Measurements from ENCODE around the gene VDAC2. TPM values are rescaled to one million over a fixed set of nuclear protein-coding genes. Genes with fewer than 3 reads are reported as not detected.

The VDAC2 gene
- total RNA-seq, 4 donors from 2014 or later, result 255 to 442 (median 268) TPM

GRCh38 chr10:75244487-75245353 is 34.1 kb downstream of the VDAC2 start:
- intact Hi-C loops (cut with DNase I; ENCODE audit: low total_unique reads), result no loop called here
- H3K4me3 ChIP-seq, result no peak overlapping the region
- TF ChIP-seq CTCF (IDR thresholded peaks at IDR 0.05 in 4 of 5, conservative IDR thresholded peaks at IDR 0.05 in 1 of 5), result no peak
- no peak for TF ChIP-seq POLR2A (IDR thresholded peaks at IDR 0.05)
- in situ Hi-C loops (cut with MboI; ENCODE audit: low sequenced_read_pairs in 4 of 4), result loop anchor here in 2 of 4 donors (10.0 to 25.0 kb wide), 2 partner anchors 980 to 982 kb away; no protein-coding TSS in a partner anchor
- no peaks in the 10 kb centered on the region for H3K27me3 ChIP-seq
- H3K9me3 ChIP-seq, result no peaks in the 10 kb centered on the region
- DNase-seq (no peak), ATAC-seq (no peak)
- peaks cover 0 to 2% of the 10 kb centered on the region in 2 donors for H3K4me1 ChIP-seq
- H3K27ac ChIP-seq, result no peak overlapping the region
- H3K36me3 ChIP-seq, result no peaks in the 10 kb centered on the region

- Histone ChIP-seq H3K27ac (no peak overlapping the region), H3K36me3 (no peaks in the 10 kb centered on the region), H3K27me3 (no peaks in the 10 kb centered on the region), H3K4me3 (no peak overlapping the region), H3K9me3 (no peaks in the 10 kb centered on the region), H3K4me1 (peaks cover 0 to 2% of the 10 kb centered on the region in 2 donors)
- intact Hi-C loops (cut with DNase I; ENCODE audit: low total_unique reads), result no loop called here
- TF ChIP-seq CTCF (IDR thresholded peaks at IDR 0.05 in 4 of 5, conservative IDR thresholded peaks at IDR 0.05 in 1 of 5), result no peak
- in situ Hi-C loops (cut with MboI; ENCODE audit: low sequenced_read_pairs in 4 of 4), result loop anchor here in 2 of 4 donors (10.0 to 25.0 kb wide), 2 partner anchors 981 to 983 kb away; no protein-coding TSS in a partner anchor
- DNase-seq (no peak), ATAC-seq (no peak)
Measured at GRCh38 chr10:75245354-75246250, 35.0 kb downstream of the VDAC2 start.

- no peak overlapping the region for H3K4me3 ChIP-seq
- ATAC-seq (no peak), DNase-seq (no peak)
- H3K27ac ChIP-seq, result no peak overlapping the region
- no peak for TF ChIP-seq POLR2A (IDR thresholded peaks at IDR 0.05)
- TF ChIP-seq CTCF (IDR thresholded peaks at IDR 0.05 in 4 of 5, conservative IDR thresholded peaks at IDR 0.05 in 1 of 5), result no peak
- H3K4me1 ChIP-seq, result peaks cover 0 to 2% of the 10 kb centered on the region in 2 donors
- in situ Hi-C loops (cut with MboI; ENCODE audit: low sequenced_read_pairs in 4 of 4), result loop anchor here in 2 of 4 donors (10.0 to 25.0 kb wide), 2 partner anchors 982 to 984 kb away; no protein-coding TSS in a partner anchor
- intact Hi-C loops (cut with DNase I; ENCODE audit: low total_unique reads), result no loop called here
- no peaks in the 10 kb centered on the region for H3K9me3 ChIP-seq
- no peaks in the 10 kb centered on the region for H3K36me3 ChIP-seq
- no peaks in the 10 kb centered on the region for H3K27me3 ChIP-seq
Measured at GRCh38 chr10:75246506-75246905, 35.9 kb downstream of the VDAC2 start.

GRCh38 chr10:75247797-75248196 is 37.2 kb downstream of the VDAC2 start:
- Histone ChIP-seq H3K36me3 (no peaks in the 10 kb centered on the region), H3K9me3 (no peaks in the 10 kb centered on the region), H3K27ac (no peak overlapping the region), H3K4me3 (no peak overlapping the region), H3K27me3 (no peaks in the 10 kb centered on the region), H3K4me1 (peaks cover 0 to 2% of the 10 kb centered on the region in 2 donors)
- intact Hi-C loops (cut with DNase I; ENCODE audit: low total_unique reads), result no loop called here
- no peak for TF ChIP-seq CTCF (IDR thresholded peaks at IDR 0.05 in 4 of 5, conservative IDR thresholded peaks at IDR 0.05 in 1 of 5)
- no peak for TF ChIP-seq POLR2A (IDR thresholded peaks at IDR 0.05)
- in situ Hi-C loops (cut with MboI; ENCODE audit: low sequenced_read_pairs in 4 of 4), result loop anchor here in 2 of 4 donors (10.0 to 25.0 kb wide), 2 partner anchors 983 to 985 kb away; no protein-coding TSS in a partner anchor
- ATAC-seq (no peak), DNase-seq (no peak)
